ENCODE data around the gene PPP2R5C. TPM values are rescaled to one million over a fixed set of nuclear protein-coding genes. Genes with fewer than 3 reads are reported as not detected.
A peak's percentile ranks its signal among the peaks of the same experiment; 100 is the strongest.

PPP2R5C gene
- total RNA-seq, 2 experiments from 2014 or later: 232 to 281 TPM

DNA sequence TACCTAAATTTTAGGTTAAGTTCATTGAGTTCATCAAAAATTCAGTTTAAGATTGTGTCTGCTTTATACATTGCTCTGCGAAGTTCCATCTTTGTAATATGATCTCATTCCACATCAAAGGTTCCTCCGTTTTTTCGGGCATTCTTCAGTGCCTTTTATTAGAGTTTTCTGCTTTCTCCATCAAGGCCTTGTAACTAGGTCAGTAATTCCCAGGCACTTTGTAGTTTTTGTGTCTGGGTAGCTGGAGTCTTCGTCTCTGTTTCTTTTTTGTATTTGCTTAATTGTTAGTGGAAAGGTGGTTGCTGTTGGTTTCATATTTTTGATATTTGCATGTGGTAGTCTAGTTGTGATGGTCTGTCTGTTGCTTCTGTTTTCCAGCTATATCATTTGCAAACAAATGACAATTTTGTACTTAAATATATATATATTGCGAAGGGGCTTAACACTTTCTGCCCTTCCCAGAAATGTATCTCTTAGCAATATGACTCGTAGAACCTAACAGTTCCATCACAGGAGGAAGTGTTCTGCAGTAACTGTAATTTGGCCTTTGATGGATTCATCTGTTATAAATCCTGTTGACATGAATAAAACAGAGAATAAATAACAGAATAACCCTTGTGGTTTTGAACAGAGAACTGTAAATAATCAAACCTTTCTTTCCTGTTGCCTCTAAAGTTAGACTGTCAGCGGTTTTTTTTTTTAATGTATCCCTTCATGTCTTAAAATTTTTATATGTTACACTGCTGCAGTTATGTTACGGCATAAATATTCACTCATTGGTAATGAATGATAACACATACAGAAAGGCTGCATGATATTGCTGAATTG is 114.4 kb downstream of the PPP2R5C start:
- ChIA-PET CTCF (interaction anchor here (0.6 to 2.9 kb wide), 11 partner anchors 13 to 105 kb away, joined by 3 to 7 read pairs (median 4); no protein-coding TSS in a partner anchor), POLR2A (interaction anchor here (0.8 to 1.5 kb wide), 3 partner anchors 30 to 67 kb away, joined by 3 to 7 read pairs (median 7); no protein-coding TSS in a partner anchor)
- Mint-ChIP-seq H3K27me3 (no peaks in the 10 kb centered on the region), H3K27ac (peak overlapping the region; percentile 94), H3K4me1 (peaks cover 92% of the 10 kb centered on the region), H3K4me3 (peak overlapping the region; percentile 66), H3K9me3 (ENCODE audit: low read depth) (peaks cover 1% of the 10 kb centered on the region), H3K36me3 (ENCODE audit: low read depth) (peaks cover 32% of the 10 kb centered on the region)
- intact Hi-C loops (cut with DNase I, micrococcal nuclease): loop anchor here (1.0 to 5.0 kb wide), 7 partner anchors 51 to 946 kb away; no protein-coding TSS in a partner anchor
- ATAC-seq (no peak), DNase-seq (no peak)

DNA sequence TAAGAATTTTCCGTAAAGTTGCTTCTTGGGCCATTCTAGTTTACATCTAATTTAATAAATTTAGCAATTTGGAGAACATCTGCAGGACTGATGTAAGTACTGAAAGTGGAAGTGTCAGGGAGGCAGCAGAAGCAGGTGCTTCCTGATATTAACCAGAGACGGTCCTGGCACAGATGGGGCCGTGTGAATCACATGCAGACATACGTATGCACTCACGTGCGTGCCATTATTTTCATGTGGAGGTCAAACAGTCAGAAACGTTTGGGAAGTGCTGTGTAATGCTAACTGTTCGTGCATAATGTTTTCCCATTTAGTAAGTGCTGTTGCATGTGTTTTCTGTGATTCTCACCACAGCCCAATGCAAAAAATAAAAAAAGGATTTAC is 115.0 kb downstream of the PPP2R5C start:
- peak; percentile 86 for DNase-seq
- H3K4me1 Mint-ChIP-seq: peaks cover 91% of the 10 kb centered on the region
- CTCF ChIA-PET: interaction anchor here (2.0 kb wide), 1 partner anchor 105 kb away, joined by 6 read pairs; no protein-coding TSS in a partner anchor
- H3K9me3 Mint-ChIP-seq (ENCODE audit: low read depth): peaks cover 1% of the 10 kb centered on the region
- POLR2A ChIA-PET: interaction anchor here (0.6 kb wide), 1 partner anchor 35 kb away, joined by 5 read pairs; no protein-coding TSS in a partner anchor
- H3K27me3 Mint-ChIP-seq: no peaks in the 10 kb centered on the region
- ATAC-seq: peak; percentile 62
- peak overlapping the region; percentile 66 for H3K4me3 Mint-ChIP-seq
- intact Hi-C loops (cut with DNase I, micrococcal nuclease): loop anchor here (1.0 to 5.0 kb wide), 7 partner anchors 51 to 946 kb away; no protein-coding TSS in a partner anchor
- peak overlapping the region; percentile 94 for H3K27ac Mint-ChIP-seq
- peaks cover 33% of the 10 kb centered on the region for H3K36me3 Mint-ChIP-seq (ENCODE audit: low read depth)

DNA sequence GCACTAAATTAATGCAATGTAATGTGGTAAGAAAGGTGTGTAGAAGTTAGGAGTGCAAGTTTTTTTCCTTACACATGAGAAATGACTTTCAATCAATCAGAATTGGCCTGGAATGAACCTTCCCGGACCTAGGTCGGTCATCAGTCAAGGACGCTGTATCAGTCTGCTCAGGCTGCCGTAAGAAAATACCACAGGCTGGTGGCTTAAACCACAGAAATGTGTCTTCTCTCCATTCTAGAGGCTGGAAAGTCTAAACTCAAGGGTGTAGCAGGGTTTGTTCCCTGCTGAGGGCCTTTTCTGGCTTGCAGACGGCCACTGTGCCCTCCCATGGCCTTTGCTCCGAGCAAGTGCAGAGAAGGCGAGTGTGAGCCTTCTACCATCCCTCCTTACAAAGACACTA is 116.3 kb downstream of the PPP2R5C start:
- peaks cover 1% of the 10 kb centered on the region for H3K9me3 Mint-ChIP-seq (ENCODE audit: low read depth)
- H3K27me3 Mint-ChIP-seq: no peaks in the 10 kb centered on the region
- peaks cover 89% of the 10 kb centered on the region for H3K4me1 Mint-ChIP-seq
- peak overlapping the region; percentile 97 for H3K27ac Mint-ChIP-seq
- H3K4me3 Mint-ChIP-seq: peak overlapping the region; percentile 3
- ATAC-seq (no peak), DNase-seq (no peak)
- POLR2A ChIA-PET: interaction anchor here (1.1 to 3.8 kb wide), 4 partner anchors 54 to 147 kb away, joined by 3 to 47 read pairs (median 14); no protein-coding TSS in a partner anchor
- CTCF ChIA-PET: interaction anchor here (0.9 to 4.0 kb wide), 5 partner anchors 33 to 107 kb away, joined by 3 to 15 read pairs (median 4); no protein-coding TSS in a partner anchor
- H3K36me3 Mint-ChIP-seq (ENCODE audit: low read depth): peaks cover 40% of the 10 kb centered on the region
- intact Hi-C loops (cut with DNase I, micrococcal nuclease): loop anchor here (1.0 to 5.0 kb wide), 8 partner anchors 18 to 945 kb away; partner anchors contain the start of gene PPP2R5C (in 1 of the 2)

DNA sequence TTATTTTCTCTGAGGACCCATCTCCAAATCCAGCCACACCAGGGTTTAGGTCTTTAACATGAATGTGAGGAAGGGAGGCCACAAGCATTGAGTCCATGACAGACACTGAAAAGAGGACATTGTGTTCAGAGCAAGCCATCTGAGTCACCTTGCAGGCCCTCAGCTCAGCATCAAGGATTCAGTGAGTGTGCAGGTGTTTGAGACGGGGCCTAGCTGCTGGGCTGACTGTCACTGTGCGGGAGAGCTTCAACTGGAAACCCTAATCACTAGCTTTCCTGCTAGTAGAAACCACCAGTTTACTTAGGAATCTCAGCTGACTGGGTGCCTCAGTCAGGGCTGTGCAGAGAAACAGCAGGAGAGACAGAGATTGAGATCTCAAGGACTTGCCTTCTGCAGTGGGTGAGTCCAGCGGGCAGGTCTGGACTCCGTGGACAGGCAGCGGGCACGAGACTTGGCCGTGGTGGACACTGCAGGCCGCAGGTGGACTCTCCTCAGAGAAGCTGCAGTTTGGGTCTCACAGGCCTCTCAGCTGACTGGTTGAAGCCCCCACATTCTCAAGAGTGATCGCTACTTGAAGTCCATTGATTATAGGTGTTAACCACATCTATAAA is 116.8 kb downstream of the PPP2R5C start:
- intact Hi-C loops (cut with DNase I, micrococcal nuclease): loop anchor here (1.0 to 5.0 kb wide), 8 partner anchors 19 to 944 kb away; partner anchors contain the start of gene PPP2R5C (in 1 of the 2)
- Mint-ChIP-seq H3K4me3 (peak overlapping the region; percentile 3), H3K4me1 (peaks cover 84% of the 10 kb centered on the region), H3K36me3 (ENCODE audit: low read depth) (peaks cover 44% of the 10 kb centered on the region), H3K9me3 (ENCODE audit: low read depth) (no peaks in the 10 kb centered on the region), H3K27ac (peak overlapping the region; percentile 97), H3K27me3 (no peaks in the 10 kb centered on the region)
- CTCF ChIA-PET: interaction anchor here (0.8 to 4.0 kb wide), 8 partner anchors 34 to 171 kb away, joined by 3 to 15 read pairs (median 4); no protein-coding TSS in a partner anchor
- POLR2A ChIA-PET: interaction anchor here (0.6 to 3.8 kb wide), 9 partner anchors 34 to 256 kb away, joined by 3 to 47 read pairs (median 4); no protein-coding TSS in a partner anchor
- ATAC-seq: peak; percentile 55
- DNase-seq: peak; percentile 66

DNA sequence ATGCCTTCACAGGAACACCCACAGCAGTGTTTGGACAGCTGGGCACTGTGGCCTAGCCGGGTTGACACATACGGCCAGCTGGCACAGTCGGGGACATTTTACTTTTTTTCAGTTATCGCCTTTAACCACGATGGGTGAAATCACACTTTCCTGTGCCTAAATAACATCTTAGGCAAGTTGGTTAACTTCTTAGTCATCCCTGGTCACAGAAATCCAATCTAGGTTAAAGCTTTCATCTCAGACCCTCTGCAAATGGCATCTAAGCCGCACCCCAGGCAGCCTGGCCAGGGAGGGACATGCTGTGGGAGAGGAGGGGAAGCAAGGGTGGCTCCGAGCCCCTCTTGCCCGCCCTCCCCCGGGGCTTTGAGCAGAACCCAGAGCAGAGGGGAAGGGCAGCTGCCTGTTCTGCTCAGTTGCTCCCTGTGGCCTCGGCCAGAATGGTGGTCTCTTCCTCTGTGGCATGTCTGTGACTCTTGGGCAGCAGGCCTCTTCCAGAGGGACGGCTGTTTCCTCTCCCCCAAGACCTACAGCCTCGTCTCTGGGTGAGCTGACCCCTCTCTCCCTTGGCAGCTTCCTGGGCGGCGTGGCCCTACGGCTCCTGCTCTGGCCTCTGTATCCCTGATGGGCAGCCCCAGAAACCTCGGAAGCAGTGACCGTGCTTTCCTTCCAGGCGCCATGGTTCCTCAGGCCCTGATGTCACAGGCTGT is 117.5 kb downstream of the PPP2R5C start:
- no peaks in the 10 kb centered on the region for H3K27me3 Mint-ChIP-seq
- ChIA-PET POLR2A (interaction anchor here (0.6 to 3.8 kb wide), 10 partner anchors 35 to 255 kb away, joined by 3 to 47 read pairs (median 4); no protein-coding TSS in a partner anchor), CTCF (interaction anchor here (0.8 to 4.0 kb wide), 10 partner anchors 12 to 172 kb away, joined by 3 to 15 read pairs (median 4); no protein-coding TSS in a partner anchor)
- peak; percentile 39 for ATAC-seq
- DNase-seq: peak; percentile 71
- H3K9me3 Mint-ChIP-seq (ENCODE audit: low read depth): no peaks in the 10 kb centered on the region
- H3K4me3 Mint-ChIP-seq: no peak overlapping the region
- H3K36me3 Mint-ChIP-seq (ENCODE audit: low read depth): peaks cover 47% of the 10 kb centered on the region
- H3K27ac Mint-ChIP-seq: peak overlapping the region; percentile 97
- intact Hi-C loops (cut with DNase I, micrococcal nuclease): loop anchor here (1.0 to 5.0 kb wide), 8 partner anchors 20 to 943 kb away; partner anchors contain the start of gene PPP2R5C (in 1 of the 2)
- peaks cover 78% of the 10 kb centered on the region for H3K4me1 Mint-ChIP-seq

DNA sequence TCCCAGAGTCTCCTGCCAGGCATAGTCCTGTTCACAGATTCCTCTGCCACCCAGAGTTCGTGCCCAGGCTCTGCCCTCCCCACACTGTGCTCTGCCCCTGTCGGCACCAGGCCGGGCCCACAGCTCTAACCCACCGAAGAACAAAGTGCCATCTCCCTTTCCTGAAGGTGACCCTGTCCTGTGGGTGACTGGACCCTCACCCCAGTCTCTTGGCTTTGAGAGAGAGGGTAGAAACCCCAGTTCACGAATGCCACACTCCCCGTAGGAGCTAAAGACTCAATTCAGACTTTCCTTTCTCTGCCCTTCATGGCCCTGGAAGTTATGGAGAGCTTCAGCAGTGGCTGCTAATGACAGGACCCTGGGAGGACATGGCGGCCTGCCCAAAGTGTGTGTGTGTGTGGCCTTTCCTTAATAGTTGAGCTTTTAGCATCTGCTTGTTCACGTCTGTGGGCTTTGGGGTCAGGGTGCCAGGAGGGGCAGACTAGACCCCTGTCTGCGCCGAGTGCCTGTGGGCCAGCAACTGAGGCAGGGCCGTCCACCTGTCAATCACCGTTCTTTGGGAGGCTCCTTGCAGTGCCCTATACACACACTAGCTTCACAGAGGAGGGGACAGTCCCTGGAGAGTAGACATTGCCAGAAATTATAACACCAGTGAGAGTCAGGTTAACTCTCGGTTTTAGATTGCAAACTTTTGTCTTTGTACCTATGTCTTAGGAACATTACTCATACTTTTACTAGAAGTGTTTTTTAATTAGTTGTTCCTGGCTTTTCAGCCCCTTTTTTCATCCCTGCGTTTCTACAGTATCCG is 118.2 kb downstream of the PPP2R5C start:
- ChIA-PET POLR2A (interaction anchor here (0.5 to 3.8 kb wide), 13 partner anchors 11 to 843 kb away, joined by 3 to 47 read pairs (median 4); no protein-coding TSS in a partner anchor), CTCF (interaction anchor here (0.6 to 4.0 kb wide), 16 partner anchors 9 to 173 kb away, joined by 3 to 15 read pairs (median 4); no protein-coding TSS in a partner anchor)
- Mint-ChIP-seq H3K4me3 (peak overlapping the region; percentile 52), H3K9me3 (ENCODE audit: low read depth) (no peaks in the 10 kb centered on the region), H3K4me1 (peaks cover 73% of the 10 kb centered on the region), H3K27me3 (no peaks in the 10 kb centered on the region), H3K36me3 (ENCODE audit: low read depth) (peaks cover 52% of the 10 kb centered on the region), H3K27ac (peak overlapping the region; percentile 97)
- DNase-seq (peak; percentile 53), ATAC-seq (peak; percentile 77)
- intact Hi-C loops (cut with DNase I, micrococcal nuclease): loop anchor here (1.0 to 5.0 kb wide), 6 partner anchors 36 to 943 kb away; partner anchors contain the start of gene PPP2R5C (in 1 of the 2)

DNA sequence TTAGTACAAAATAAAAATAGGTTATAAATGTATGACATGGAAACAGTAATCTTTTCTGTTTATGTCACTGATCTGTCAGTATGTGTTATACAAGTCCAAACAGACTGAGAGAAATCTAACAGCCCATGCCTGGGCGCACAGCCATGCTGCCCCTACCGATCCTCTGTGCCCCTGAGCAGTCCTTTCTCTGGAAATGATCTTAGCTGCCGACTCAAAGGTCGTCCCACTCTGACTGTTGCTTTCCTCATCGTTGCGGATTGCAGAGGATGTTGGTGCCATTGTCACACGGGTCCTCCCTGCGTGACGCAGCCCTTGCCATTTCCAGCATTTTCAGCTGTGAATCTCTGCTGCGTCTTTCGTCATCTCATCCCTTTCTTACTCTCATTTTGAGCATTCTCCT is 119.9 kb downstream of the PPP2R5C start:
- H3K9me3 Mint-ChIP-seq (ENCODE audit: low read depth): no peaks in the 10 kb centered on the region
- H3K4me3 Mint-ChIP-seq: no peak overlapping the region
- intact Hi-C loops (cut with DNase I, micrococcal nuclease): no loop called here
- ChIA-PET CTCF (interaction anchor here (3.1 to 4.0 kb wide), 2 partner anchors 36 to 58 kb away, joined by 14 read pairs; no protein-coding TSS in a partner anchor), POLR2A (interaction anchor here (1.1 to 3.8 kb wide), 2 partner anchors 58 to 71 kb away, joined by 4 to 23 read pairs; no protein-coding TSS in a partner anchor)
- peak overlapping the region; percentile 83 for H3K27ac Mint-ChIP-seq
- peaks cover 57% of the 10 kb centered on the region for H3K4me1 Mint-ChIP-seq
- peaks cover 63% of the 10 kb centered on the region for H3K36me3 Mint-ChIP-seq (ENCODE audit: low read depth)
- DNase-seq (no peak), ATAC-seq (no peak)
- no peaks in the 10 kb centered on the region for H3K27me3 Mint-ChIP-seq

DNA sequence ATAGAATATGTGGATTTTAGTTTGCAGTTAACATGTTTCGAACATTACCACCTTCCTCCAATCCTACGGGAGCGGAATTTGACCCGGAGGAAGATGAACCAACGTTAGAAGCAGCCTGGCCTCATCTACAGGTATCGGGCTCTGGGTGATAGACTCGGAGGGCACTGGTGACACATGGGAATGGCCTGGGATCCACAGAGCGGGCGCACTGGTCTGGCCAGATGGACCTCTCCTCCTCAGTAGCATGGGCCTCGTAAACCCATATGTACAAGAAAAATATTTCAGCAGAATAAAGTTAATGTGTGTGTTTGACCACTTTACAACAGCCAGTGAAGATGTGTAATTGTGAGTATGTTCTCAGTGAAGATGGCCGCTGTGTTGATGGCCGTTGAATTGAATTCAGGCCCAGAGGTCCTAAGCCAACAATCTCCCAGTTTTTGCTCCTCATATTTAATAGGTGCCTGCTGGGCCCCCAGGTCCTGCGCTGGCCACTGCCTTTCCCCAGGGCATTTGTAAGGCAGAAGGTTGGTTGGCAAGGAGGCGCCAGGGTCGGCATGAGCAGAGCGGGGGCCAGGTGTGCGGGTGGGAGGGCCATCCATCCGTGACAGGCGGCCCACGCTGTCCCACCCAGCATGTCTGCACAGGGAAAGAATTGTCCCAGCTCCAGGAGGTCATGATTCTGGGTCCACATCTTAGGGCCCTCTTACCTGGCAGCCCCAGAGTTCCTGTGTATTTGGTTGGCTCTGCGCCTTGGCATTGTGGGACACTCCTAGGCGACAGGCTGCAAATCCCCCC is 120.8 kb downstream of the PPP2R5C start:
- H3K4me1 Mint-ChIP-seq: peaks cover 48% of the 10 kb centered on the region
- no peak overlapping the region for H3K4me3 Mint-ChIP-seq
- POLR2A ChIA-PET: interaction anchor here (1.1 kb wide), 1 partner anchor 59 kb away, joined by 4 read pairs; no protein-coding TSS in a partner anchor

More for the DNA sequence above, 120.8 kb downstream of the PPP2R5C start:
- CTCF ChIA-PET: interaction anchor here (1.2 kb wide), 1 partner anchor 111 kb away, joined by 3 read pairs; no protein-coding TSS in a partner anchor
- Mint-ChIP-seq H3K27me3 (no peaks in the 10 kb centered on the region), H3K27ac (peak overlapping the region; percentile 83), H3K9me3 (ENCODE audit: low read depth) (no peaks in the 10 kb centered on the region), H3K36me3 (ENCODE audit: low read depth) (peaks cover 64% of the 10 kb centered on the region)
- intact Hi-C loops (cut with DNase I, micrococcal nuclease): no loop called here
- ATAC-seq (no peak), DNase-seq (no peak)

Data from activated CD4-positive, alpha-beta T cell treated with anti-CD3 and anti-CD28 coated beads for 36 hours (primary cell).